Daoy (cell line): ENCODE measurements around the gene TMEM255B. TPM values are rescaled to one million over a fixed set of nuclear protein-coding genes. Genes with fewer than 3 reads are reported as not detected.
"Not testable (repeated sequence)": the region's sequence is repeated elsewhere in the genome, so short reads cannot be mapped to it uniquely, and the experiment has no call there.

Experiments
- DNase-seq: peaks from one replicate; pipeline ENCODE4 v3.0.0-alpha.2; 2015; ENCODE audit warnings: low read depth
- total RNA-seq: library from RNA; depleted of rRNA; stranded (reverse); fragments of >200 nt; shearing (Covaris generic); gene quantifications from 2 replicates; pipeline ENCODE4 v1.2.3, GENCODE V29; 2014

TMEM255B gene
- total RNA-seq, 1 experiment from 2014 or later, result 3.8 TPM

DNA sequence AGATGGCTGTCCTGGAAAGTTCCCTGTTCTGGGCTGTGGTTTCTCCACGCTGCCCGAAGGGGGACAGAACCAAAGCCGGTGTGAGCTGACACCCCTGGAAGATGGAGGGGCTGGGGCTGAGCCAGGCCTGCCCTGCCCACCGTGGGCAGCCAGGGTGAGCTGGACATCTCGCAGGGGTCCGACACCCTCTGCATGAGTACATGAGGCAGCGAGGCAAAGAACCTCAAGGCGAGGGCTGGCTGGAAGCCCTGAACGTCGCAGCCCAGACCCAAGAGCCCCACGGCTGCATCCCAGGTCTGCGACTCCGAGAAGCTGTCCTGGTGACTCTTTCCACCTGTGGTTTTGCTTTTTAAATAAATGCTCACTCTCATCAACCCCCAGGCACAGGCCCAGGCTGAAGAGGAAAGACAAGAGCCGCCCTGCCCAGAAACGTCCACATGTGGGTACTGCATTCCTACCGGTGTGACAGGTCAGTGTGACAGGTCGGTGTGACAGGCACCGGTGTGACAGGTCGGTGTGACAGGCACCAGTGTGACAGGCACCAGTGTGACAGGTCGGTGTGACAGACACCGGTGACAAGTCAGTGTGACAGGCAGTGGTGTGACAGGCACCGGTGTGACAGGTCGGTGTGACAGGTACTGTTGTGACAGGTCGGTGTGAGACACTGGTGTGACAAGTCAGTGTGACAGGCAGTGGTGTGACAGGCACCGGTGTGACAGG lies 74.2 kb downstream of the TMEM255B start:
- DNase-seq, result no peak

GRCh38 chr13:113834006-113834405 lies 75.0 kb downstream of the TMEM255B start:
- not testable (repeated sequence) for DNase-seq

DNA sequence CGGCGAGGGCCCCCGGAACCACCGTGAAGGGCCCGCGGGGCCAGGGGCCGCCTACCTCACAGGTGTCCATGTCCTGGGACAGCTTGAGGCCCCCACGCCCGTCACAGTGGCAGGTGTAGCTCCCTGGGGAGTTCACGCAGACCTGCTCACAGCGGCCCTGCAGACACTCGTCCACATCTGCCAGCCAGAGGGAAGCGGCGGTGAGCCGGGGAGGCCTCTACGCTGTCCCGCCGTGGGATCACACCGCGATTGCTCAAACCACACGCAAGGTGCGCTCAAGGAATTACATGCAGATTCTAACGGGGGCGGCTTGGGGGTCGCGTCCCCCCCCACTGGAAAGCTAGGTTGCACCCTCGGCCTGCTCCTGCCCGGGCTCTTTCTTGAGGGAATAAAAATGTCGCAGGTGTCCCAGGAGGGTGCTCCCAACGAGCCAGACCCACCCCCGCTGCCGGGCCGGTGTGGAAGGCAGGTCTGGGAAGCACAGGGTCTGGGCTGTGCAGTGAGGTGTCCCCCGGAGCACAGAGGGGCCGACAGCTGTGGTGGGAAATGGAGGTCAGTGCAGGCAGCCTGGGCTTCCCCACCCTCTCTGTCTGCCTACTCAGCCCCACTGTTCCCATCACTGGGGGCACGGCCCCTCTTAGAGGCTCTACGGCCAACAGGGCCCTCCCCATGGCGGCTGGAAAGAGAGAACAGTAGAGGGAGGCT lies 75.6 kb downstream of the TMEM255B start:
- no peak for DNase-seq

- DNase-seq, result no peak
Observed at GRCh38 chr13:113835461-113836270, 76.6 kb downstream of the TMEM255B start.

DNA sequence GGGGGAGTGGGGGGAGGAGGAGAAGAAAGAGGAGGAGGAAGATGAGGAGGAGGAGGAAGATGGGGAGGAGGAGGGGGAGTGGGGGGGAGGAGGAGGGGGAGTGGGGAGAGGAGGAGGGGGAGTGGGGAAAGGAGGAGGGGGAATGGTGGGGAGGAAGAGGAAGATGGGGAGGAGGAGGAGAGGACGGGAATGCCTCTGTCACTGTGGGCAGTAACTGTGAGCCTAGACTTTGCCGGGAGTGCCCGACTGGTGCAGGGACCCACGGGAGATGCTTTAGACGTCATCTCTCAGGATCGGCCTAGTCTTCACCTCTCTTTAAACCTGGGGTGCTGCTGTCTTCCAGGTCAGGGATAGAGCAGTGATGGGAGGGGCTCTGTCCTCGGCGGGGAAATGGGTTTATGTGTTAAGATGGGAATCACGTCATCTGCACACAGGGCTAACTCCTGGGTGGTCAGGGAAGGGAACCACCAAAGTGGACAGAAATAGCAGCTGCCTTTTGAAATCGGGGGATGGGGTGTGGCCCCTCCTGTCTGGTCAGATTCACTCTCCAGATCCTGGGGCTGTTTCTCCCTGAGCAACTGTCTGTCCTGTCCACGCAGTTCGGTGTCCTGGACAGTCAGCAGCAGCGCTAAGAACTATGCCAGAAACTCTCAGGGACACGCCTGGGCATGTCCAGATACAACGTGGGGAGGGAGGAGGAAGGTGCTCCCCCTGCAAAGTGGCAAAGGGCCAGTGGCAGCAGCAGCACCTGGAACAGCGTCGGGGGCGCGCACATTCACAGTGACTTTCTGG lies 77.9 kb downstream of the TMEM255B start:
- peak; percentile 61 for DNase-seq

DNA sequence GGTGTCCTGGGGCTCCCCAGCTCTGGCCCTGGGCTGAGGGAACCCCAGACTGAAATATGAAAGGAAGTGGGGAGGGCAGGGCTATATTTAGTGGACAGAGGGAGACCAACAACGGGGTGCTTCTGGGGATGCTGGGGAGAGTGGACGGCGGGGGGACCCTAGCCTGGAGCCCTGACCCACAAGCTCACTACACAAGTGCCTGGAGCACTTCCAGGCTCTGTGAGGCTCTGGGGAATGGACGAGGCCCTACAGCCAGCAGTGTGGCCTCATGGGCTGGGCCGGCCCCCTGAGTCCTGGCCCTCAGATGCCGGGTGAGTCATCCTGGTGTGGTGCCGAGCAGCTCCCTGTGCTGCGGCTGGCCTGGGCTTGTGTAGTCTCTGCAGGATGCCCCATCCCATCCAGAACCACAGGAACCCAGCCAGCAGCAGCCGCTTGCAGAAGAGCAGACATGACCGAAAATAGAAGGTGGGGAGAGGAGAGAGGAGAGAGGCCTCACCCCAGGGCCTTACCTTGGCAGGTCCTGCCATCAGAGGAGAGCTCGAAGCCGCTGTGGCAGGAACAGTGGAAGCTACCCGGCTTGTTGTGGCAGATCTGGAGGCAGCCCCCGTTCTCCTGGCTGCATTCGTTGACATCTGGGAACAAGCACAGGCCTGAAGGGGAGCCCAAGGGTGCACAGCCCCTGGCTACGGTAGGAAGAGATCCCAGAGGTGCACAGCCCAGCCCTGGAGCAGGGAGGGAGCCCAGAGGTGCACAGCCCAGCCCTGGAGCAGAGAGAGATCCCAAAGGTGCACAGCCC lies 78.7 kb downstream of the TMEM255B start:
- DNase-seq, result peak; percentile 96

DNA sequence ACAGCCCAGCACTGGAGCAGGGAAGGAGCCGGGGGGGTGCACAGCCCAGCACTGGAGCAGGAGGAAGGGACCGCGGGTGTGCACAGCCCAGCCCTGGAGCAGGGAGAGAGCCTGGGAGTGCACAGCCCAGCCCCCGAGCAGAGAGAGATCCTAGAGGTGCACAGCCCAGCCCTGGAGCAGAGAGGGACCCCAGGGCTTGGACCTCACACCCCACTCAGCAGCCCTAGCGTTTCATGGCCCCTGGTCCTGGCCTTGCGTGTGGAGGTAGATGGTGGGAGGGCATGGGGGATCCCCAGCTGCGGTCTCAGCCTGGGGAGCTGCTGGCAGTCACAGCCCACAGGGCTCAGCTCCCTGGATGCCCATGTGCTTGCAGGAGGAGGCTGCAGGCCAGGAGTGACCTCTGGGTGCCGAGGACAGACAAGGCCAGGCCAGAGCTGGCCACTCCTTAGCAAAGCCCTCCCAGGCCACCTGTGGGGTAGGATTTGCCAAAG lies 79.7 kb downstream of the TMEM255B start:
- no peak for DNase-seq

DNA sequence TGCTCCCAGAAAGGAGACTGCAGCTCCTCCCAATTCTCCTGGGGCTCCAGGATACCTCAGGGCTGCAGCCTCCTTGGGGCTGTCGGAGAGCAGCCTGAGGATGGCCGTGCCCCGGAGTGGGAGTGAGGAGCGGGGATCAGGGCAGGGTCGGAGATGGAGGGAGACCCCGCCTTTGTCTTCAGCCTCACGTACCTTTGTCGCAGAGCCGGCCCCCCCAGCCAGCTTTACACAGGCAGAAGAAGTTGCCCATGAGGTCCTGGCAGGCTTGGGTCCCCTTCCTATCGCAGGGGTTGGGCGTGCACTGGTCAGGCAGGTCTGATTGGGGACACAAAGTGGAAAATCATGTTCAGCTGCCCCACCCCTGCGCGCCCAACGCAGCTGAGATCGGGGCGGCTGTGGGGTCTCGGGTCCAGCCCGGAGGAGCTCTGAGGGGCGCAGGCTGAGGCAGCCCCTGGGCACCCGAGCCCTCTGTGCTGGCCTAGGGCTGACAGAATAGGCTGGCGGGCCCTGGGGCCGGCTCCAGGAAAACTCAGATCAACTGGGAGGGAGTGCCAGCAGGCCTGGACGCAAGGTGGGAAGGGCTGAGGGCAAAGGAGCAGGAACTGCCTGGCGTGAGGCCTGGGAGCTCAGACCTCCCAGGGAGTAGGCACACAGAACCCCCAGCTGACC lies 80.6 kb downstream of the TMEM255B start:
- DNase-seq, result no peak

GRCh38 chr13:113840541-113841352 lies 81.7 kb downstream of the TMEM255B start:
- no peak for DNase-seq

DNA sequence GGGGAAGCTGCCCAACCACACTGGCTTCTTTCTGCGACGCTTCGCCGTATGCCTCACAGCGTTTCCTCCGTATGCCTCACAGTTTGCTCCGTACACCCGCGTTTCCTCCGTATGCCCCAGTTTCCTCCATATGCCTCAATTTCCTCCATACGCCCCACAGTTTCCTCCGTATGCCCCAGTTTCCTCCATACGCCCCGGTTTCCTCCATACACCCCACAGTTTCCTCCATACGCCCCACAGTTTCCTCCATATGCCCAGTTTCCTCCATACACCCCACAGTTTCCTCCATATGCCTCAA lies 82.3 kb downstream of the TMEM255B start:
- no peak for DNase-seq

- no peak for DNase-seq
Observed at GRCh38 chr13:113842336-113843062, 83.5 kb downstream of the TMEM255B start.

DNA sequence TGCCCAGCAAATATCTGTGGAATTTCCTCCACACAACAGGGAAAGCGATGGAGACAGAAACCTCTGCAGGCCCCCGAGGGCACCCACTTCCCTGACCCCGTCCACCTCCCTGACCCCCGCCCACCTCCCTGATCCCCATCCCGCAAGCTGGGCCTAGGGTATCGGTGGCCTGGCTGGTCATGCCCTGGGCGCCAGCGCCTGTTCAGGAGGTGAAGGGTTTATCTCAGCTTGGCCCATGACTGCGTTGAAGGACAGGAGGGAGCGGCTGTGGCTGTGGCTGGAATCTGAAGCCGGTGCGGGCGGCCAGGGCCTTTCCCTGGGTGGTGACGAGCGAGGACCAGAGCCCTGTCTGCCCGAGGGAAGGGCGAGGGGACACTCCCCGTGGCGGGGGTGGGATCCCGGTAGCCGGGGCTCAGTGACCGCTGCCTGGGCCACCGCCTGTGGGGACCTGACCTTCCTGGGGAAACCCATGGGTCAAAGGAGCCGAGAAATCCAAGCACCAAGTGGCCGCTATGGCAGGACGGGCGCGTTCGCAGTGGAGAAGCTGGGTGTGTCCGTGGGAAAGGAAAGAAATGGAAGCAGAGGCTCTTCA lies 84.1 kb downstream of the TMEM255B start:
- no peak for DNase-seq

DNA sequence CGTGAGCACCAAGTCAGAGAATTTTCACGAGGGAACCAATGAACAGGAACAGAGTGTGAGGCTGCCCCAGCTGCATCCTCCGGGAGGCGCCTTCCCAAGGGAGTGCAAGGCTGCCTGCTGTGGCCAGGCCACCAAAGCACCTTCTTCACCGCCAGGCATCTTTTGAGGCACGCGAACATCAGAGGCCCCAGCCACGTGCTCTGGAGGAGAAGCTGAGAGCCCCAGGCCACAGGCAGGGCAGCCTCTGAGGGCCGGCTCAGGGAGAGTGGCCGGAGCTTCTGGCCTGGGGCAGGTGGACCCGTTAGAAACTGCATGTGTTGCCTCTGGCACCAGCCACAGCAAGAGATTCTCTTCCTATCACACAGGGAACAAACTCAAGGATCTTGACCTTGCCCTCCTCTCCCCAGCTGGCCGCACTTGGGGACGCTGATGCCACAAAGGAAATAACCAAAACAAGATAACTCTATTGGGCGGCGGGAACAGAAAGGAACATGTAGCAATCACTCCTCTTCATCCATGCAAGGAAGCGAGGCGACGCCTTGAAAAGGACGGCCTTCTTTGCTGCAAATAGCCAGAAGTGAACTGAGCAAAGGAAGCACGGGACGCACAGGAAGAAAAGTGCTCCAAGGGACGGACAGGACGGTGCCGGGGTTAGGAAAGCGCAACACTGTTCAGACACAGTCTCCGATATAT lies 85.0 kb downstream of the TMEM255B start:
- DNase-seq, result no peak

- DNase-seq, result no peak
Observed at GRCh38 chr13:113845055-113845454, 86.0 kb downstream of the TMEM255B start.

DNA sequence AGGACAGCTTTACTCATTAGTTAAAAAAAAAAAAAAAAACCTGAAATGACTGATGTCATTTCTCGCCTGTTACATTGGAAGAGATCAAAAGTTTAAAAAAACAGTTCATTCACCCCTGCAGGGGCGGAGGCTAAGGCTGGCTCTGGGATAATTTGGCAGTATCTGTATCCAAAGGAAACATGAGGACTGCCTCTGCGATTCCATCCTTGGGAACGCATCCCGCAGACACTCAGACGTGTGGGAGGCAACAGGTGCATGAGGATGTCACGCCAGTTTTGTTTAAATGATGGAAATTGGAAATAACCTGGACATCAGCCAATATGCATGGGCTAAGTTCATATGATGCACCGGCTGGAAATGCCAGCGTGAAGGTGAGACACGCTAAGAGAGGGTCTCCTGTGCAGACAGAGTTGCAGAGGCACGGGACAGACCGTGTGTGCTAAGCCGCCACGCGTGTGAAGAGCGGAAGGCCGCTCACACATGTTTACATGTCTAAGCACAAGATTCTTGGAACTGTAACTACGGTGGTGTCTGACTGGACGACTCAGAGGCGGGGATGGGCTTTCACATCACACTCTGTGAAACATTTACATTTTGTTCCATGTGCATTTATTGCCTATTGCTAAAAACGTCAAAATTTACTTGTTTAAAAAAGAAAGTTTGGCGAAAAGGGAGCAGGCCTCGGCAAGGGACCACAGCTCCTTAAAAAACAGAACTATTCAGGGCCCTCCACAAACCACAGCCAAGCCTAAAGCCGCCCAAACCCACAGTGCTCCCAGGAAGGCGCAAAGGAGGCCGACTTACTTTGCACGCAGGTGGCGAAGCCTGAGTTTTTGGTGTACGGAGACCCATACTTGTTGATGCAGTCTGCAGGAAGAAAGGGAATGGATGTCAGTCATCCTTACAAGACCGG lies 87.0 kb downstream of the TMEM255B start:
- no peak for DNase-seq

DNA sequence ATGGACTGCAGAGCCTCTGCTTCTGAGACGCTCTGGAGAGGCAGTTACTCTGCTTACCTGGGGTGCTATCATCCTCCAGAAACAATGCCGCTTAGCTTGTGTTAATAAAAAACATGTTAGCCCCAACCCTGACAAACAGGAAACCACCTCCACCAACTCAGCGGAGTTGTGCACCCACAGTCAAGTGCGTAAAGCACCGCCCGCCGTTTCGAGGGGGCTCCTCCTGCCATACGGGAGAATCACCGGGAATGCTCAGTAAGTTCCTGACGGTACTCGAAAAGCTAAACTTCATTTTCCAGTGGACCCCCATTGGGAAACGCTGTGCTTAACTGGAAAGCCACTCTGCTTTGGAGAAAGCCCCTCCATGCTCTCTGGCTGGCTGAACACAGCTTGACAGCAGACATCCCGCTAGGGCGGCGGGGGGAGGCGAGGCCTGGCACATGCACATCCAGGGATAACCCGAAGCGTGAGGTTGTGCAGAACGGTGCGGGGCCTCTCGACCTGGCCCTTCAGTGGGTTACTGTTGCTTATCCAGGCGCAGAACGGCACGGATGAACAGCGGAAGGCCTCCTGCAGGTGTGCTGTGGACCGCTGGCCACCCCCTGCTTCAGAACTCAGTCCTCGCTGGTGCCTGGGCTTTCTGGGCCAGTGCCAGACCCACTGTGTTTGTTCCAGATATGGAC lies 87.8 kb downstream of the TMEM255B start:
- DNase-seq, result no peak
